ENCODE data around the gene CHI3L1. TPM values are rescaled to one million over a fixed set of nuclear protein-coding genes. Genes with fewer than 3 reads are reported as not detected.

CHI3L1 gene
- polyA plus RNA-seq, 1 donor = 1.7 TPM

- no peak for DNase-seq
These were observed 35.8 kb downstream of the CHI3L1 start for GRCh38 chr1:203150511-203151297.

DNA sequence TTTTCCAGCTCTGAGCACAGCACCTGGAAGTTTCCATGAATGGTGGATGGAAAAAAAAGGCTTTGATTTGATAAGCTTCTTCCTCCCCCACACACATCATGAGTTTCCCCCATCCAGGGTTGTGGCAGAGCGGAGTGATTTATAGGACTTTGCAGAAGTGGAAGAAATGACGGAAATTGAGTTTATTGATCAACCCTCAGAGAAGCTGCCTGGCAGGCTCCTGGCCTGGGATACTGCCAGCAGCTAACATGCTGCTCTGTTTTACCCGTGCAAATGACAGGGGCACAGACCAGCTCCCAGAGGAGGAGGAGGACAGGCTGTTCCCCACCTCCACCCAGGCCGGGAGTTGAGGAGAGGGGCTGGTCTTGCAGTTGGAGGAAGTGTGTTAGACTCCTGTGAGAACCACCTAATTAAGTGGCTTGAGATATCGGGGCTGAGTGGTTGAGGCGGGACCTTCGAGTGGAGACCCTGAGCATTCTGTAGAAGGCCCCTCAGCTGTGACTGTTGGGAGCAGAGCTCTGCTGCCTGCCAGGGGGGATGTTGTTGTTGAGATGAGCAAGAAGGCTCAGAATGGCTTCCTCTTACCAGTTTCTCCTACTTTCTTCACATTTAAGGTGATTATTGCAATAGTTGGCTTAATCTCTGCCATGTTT, 37.2 kb downstream of the CHI3L1 start:
- no peak for DNase-seq

DNA sequence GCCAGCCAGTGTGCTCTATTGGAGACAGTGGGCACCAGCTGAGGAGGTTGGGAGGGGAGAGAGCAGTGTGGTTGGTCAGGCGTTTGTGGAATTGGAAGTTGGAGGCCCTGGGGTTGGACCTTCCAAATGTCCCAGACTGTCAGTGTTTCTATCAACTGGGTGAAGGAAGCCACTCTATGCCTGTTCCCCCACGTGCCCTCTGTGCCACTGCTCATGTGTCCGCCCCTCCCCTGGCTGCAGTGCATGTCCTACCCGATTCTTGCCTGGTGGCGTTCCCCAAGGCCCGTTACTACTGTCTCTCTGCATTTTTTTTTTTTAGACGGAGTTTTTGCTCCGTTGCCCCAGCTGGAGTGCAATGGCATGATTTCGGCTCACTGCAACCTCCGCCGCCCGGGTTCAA, 37.9 kb downstream of the CHI3L1 start:
- DNase-seq = no peak

GRCh38 chr1:203148127-203148526, 38.4 kb downstream of the CHI3L1 start:
- no peak for DNase-seq

GRCh38 chr1:203147376-203147775, 39.1 kb downstream of the CHI3L1 start:
- no peak for DNase-seq

GRCh38 chr1:203146537-203146936, 40.0 kb downstream of the CHI3L1 start:
- no peak for DNase-seq

GRCh38 chr1:203146042-203146369, 40.5 kb downstream of the CHI3L1 start:
- DNase-seq = no peak

DNA sequence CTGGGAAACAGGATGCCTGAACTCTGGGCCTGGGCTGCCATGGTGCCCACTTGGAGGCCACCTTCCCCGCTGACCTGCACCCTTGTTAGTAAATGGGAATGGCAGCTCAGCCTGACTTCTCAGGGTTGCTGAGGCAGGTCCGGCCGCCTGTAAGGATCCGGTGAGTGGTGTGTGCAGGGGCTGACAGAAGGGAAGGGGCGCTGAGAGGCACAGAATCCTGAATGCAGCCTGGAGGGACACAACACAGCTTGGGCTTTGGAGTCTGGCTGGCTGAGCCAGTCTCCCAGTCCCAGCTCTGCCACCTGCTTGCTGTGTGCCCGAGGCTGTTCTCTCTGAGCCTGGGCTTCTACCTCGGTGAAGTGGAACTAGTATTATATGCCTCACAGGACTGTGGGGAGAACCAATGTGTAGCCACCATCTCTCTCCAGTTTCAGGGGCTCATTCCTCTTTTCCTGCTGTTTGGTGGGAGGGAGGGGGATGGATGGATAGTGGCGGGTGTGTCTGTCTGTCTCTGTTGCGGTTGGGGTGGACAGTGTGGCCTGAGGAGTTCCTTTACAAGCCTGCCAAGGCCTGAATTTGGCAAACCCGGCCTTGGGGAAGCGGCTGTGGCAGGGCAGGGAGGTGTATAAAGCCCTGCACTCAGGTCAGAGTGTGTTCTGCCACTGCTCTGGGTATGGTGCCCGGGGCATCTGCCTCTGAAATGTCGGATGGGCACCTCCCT, 41.0 kb downstream of the CHI3L1 start:
- DNase-seq = no peak

GRCh38 chr1:203144661-203145060, 41.8 kb downstream of the CHI3L1 start:
- no peak for DNase-seq

GRCh38 chr1:203143641-203144040, 42.9 kb downstream of the CHI3L1 start:
- no peak for DNase-seq

DNA sequence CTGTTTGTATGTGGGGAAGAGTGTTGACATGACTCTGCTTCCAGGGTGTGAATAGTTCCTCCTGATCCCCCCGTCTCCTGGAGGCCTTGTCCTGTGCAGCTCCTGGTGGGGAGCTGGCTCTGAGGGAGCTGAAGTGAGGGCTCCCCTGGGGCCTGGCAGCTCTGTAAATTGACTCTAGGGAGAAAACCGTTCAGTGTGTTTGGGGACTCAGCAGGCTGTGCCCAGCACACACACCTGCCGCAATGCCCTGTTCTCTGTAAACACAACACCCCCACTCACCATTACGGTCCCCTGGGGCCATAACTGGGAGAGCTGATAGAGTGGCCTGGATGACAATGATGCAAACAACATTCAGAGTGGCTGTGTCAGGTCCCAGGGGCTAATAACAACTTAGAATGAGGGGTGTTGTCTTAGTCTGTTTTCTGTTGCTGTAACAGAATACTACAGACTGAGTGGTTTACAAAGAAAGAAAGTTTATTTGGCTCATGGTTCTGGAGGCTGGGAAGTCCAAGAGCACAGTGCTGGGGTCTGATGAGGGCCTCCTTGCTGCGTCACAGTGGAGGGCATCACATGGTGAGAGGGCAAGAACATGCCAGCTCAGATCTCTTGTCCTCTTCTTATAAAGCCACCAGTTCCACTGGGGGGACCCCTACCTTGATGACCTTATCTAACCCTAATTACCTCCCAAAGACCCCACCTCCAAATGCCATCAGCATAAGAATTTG, 43.7 kb downstream of the CHI3L1 start:
- DNase-seq = no peak

- no peak for DNase-seq
These were observed 44.4 kb downstream of the CHI3L1 start for GRCh38 chr1:203142124-203142523.

DNA sequence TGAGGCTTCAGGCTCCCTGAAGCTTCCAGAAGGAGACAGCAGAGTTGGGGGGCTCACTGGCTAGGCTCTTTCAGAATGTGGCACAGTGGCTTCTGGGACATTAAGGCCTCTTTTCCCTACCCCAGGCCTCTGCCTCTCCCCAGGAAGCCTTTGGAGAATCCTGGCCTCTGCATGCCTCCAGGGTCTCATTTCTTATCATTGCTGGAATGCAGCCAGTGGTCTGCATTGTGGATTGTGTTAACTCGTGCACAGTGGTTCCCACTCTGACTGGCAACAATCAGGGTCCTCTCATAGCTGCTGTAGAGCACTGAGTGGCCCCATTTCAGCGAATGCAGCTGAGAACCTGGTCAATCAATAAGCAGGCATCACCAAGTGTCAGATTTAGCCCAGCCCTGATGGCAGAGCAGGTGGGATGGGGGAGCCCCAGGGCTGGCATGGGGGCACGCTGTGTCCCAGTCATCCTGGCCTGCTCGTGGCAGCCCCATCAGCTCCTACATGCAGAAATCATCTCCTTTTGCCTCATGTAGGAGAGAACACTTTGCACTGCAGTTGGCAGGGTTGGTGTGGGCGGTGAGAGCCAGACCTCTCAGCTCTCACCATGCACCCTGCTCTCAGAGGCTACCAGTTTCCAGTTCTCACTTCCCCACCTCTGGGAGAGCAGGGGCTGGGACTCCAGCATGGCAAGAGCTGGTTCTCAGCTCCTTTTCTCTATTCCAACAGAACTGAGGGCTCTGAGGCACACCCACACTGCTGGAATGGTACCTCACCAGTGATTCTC, 45.6 kb downstream of the CHI3L1 start:
- no peak for DNase-seq

GRCh38 chr1:203139976-203140475, 46.5 kb downstream of the CHI3L1 start:
- DNase-seq = no peak

GRCh38 chr1:203138066-203138465, 48.4 kb downstream of the CHI3L1 start:
- DNase-seq = no peak

DNA sequence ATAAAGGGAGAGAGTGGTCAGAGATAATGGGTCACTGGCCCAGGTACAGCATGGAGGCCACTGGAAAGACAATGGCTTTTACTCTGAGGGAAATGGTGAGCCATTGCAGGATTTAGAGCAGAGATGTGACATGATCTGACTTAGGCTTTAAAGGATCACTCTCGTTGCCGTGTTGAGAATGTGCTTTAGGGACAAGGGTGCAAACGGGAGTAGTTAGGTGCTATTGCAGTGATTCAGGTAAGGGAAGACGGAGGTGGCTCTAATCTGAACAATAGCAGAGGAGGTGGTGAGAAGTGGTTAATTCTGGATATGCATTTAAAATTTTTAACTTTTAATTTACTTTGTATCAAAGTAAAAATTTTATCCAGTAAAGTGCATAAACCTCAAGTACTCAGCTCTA, 49.2 kb downstream of the CHI3L1 start:
- DNase-seq = no peak

GRCh38 chr1:203136409-203137042, 50.0 kb downstream of the CHI3L1 start:
- DNase-seq = no peak

DNA sequence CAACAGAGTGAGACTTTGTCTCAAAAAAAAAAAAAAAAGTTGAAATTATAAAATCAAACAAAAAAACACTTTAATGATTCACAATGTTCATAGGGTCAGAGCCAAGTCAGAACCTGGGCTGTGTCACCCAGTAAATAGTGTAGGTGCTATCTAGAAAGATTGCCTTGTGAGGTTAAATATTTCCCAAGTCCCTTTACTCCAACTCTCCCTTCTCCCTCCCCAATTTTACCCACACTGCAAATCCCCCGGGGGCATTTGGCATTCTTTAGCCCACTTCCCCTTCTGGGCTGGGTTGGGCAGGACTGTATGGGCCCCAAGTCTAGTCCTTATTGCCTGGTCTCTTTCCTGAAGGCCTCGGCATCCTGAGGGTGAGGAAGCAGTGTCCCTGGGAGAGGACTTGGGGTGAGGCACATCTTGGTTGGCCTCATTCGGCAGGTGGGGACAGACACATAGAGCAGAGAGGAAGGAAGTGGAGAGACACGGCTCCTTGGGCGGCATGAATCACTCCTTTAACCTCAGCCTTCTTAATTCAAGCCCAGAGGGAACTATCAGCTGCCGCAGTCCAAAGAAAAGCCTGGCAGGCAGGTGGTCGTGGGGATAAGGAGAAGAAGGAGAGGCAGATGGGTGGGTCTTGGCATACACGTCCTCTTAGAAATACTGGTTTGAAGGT, 50.7 kb downstream of the CHI3L1 start:
- no peak for DNase-seq

DNA sequence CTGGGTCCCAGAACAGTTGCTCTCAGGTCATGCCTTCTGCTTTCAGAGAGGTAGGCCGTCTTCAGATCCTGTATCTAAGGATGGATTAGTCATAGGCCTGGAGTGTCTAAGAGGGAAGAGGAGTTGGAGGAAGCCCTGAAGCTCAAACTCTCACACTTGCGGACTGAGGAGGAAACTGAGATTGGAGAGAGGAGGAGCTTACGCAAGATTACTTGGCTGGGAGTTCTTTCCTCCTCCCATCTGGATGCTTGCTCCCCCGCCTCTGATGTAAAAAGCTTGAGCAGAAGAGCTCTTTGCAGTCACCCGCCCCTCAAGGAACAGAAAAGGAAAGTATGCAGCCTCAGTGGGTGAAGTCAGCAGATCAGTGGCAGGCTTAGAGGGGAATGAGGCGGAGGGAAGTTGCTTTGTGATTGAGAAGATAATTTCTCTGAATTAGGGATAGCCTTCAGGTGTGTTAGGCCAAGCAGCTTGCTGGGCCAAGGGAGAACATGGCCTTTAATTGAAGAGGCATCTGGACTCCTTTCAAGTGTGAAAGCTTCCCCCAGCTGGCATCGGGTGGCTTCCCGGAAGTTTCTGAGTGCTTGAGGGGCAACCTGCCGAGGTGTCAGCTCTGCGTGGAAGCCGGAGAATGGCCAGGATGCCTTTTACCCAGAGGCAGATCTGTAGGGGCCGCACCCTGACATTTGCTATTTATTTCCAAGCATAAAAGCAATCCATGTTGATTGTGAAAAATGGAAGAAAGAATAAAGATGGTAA, 52.4 kb downstream of the CHI3L1 start:
- no peak for DNase-seq

- no peak for DNase-seq
These were observed 54.8 kb downstream of the CHI3L1 start for GRCh38 chr1:203131548-203132200.

All from hindlimb muscle (tissue), 1 donor.